NT2/D1 (cell line): ENCODE measurements around the gene TGOLN2.

Experiments
- SUZ12 ChIP-seq: IDR thresholded peaks from 2 replicates; pipeline ENCODE4 v1.6.1; 2011; ENCODE audit not compliant: insufficient read length, insufficient read depth; ENCODE audit errors: extremely low read depth
- YY1 ChIP-seq: IDR thresholded peaks from 2 replicates; pipeline ENCODE4 v1.6.1; 2011; ENCODE audit not compliant: insufficient read length, insufficient read depth
- ZNF274 ChIP-seq: IDR thresholded peaks from 2 replicates; pipeline ENCODE4 v1.6.1; 2011; ENCODE audit warnings: mild to moderate bottlenecking, low read depth, low read length

DNA sequence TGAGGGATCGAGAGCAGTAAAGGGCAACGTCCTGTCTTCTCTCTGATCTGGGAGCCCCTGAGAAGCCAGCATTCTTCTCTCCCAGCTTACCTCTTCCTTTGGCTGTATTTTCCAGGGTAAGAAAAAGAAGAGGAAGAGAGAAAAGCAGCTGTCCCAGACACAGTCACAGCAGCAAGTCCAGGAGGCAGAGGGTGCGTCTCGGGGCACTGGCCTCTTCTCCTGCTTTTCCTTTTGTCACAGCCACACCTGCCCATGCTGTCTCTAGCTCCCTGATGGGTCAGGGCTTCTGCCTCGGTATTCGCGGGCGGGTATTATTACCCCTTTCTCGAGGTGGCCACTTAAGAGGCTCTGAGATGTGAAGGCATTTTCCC lies 20.3 kb downstream of the TGOLN2 start:
- TF ChIP-seq YY1: no peak
- no peak for TF ChIP-seq SUZ12
- no peak for TF ChIP-seq ZNF274
